ENCODE results near the gene CDKN2B-AS1.

DNA sequence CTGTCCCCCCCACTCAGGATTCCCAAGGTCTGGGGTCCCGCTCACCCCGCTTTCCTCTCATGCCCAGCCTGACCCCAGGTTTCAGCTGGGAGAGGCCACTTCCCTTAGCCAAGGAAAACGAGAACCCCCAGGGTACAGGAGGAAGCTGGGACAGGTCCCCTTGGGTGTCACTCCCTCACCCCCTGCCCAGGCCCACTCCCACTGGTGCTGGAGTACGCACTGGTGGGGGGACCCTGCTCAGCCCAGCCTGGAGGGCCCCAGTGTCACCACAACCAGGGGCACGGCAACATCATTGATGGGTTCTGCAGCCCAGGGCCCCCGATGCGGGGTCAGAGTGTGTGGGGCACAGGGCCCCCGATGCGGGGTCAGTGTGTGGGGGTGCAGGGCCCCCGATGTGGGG, 159.5 kb downstream of the CDKN2B-AS1 start:
- TF ChIP-seq EZH2 (IDR thresholded peaks at IDR 0.05) = no peak
- TF ChIP-seq, protein P1, sequence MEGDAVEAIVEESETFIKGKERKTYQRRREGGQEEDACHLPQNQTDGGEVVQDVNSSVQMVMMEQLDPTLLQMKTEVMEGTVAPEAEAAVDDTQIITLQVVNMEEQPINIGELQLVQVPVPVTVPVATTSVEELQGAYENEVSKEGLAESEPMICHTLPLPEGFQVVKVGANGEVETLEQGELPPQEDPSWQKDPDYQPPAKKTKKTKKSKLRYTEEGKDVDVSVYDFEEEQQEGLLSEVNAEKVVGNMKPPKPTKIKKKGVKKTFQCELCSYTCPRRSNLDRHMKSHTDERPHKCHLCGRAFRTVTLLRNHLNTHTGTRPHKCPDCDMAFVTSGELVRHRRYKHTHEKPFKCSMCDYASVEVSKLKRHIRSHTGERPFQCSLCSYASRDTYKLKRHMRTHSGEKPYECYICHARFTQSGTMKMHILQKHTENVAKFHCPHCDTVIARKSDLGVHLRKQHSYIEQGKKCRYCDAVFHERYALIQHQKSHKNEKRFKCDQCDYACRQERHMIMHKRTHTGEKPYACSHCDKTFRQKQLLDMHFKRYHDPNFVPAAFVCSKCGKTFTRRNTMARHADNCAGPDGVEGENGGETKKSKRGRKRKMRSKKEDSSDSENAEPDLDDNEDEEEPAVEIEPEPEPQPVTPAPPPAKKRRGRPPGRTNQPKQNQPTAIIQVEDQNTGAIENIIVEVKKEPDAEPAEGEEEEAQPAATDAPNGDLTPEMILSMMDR (IDR thresholded peaks at IDR 0.05) = no peak

All from neural progenitor cell (in vitro differentiated cells).